PC-3 (cell line): ENCODE measurements around the gene LMX1A.

Source experiments
- EZH2 ChIP-seq: fragments of 300-600 bp; sonication (generic); IDR thresholded peaks from one replicate; pipeline ENCODE4 v1.6.1; 2017; ENCODE audit warnings: antibody characterized with exemption, mild to moderate bottlenecking, low read length; ENCODE audit not compliant: unreplicated experiment
- EZH2phosphoT487 ChIP-seq: fragments of 300-600 bp; sonication (generic); IDR thresholded peaks from 2 replicates; pipeline ENCODE4 v1.6.1; 2018; ENCODE audit warnings: mild to moderate bottlenecking, antibody characterized with exemption, low read length, borderline replicate concordance
- TF ChIP-seq, protein P1 (sequence below): fragments of 300-600 bp; sonication (generic); conservative IDR thresholded peaks from 2 replicates; pipeline ENCODE4 v1.5.1; 2017; ENCODE audit warnings: antibody characterized with exemption, low read depth, mild to moderate bottlenecking, low read length

DNA sequence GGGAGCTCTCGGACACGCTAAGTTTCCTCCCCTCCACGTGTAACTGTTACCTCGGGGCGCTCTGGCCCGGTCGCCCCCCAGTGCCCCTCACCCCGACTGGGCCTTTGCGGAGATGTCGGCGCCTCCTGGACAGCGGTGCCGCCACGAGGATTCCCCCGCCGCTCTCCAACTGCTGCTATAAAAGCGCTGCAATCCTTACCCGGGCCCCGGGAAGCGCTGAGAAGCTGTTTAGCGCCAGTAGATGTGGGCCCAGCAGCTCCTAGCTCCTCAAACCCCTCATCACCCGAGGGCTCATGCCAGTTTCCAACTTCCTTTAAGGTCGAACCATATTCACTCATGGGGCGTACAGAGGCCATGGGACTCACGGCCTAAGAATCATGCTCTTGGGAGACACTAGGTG lies 361 bp upstream of the LMX1A start:
- TF ChIP-seq, protein P1, sequence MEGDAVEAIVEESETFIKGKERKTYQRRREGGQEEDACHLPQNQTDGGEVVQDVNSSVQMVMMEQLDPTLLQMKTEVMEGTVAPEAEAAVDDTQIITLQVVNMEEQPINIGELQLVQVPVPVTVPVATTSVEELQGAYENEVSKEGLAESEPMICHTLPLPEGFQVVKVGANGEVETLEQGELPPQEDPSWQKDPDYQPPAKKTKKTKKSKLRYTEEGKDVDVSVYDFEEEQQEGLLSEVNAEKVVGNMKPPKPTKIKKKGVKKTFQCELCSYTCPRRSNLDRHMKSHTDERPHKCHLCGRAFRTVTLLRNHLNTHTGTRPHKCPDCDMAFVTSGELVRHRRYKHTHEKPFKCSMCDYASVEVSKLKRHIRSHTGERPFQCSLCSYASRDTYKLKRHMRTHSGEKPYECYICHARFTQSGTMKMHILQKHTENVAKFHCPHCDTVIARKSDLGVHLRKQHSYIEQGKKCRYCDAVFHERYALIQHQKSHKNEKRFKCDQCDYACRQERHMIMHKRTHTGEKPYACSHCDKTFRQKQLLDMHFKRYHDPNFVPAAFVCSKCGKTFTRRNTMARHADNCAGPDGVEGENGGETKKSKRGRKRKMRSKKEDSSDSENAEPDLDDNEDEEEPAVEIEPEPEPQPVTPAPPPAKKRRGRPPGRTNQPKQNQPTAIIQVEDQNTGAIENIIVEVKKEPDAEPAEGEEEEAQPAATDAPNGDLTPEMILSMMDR = no peak
- TF ChIP-seq EZH2phosphoT487 = no peak
- no peak for TF ChIP-seq EZH2
